HG02870 (cell line): ENCODE measurements around the gene MECR.

Experiments used
- ATAC-seq: cut with Tn5 transposase; IDR thresholded peaks from one replicate; pipeline ENCODE4 v1.9.1; 2021; ENCODE audit warnings: mild to moderate bottlenecking, moderate library complexity; ENCODE audit not compliant: unreplicated experiment

MECR gene, protein sequence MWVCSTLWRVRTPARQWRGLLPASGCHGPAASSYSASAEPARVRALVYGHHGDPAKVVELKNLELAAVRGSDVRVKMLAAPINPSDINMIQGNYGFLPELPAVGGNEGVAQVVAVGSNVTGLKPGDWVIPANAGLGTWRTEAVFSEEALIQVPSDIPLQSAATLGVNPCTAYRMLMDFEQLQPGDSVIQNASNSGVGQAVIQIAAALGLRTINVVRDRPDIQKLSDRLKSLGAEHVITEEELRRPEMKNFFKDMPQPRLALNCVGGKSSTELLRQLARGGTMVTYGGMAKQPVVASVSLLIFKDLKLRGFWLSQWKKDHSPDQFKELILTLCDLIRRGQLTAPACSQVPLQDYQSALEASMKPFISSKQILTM

DNA sequence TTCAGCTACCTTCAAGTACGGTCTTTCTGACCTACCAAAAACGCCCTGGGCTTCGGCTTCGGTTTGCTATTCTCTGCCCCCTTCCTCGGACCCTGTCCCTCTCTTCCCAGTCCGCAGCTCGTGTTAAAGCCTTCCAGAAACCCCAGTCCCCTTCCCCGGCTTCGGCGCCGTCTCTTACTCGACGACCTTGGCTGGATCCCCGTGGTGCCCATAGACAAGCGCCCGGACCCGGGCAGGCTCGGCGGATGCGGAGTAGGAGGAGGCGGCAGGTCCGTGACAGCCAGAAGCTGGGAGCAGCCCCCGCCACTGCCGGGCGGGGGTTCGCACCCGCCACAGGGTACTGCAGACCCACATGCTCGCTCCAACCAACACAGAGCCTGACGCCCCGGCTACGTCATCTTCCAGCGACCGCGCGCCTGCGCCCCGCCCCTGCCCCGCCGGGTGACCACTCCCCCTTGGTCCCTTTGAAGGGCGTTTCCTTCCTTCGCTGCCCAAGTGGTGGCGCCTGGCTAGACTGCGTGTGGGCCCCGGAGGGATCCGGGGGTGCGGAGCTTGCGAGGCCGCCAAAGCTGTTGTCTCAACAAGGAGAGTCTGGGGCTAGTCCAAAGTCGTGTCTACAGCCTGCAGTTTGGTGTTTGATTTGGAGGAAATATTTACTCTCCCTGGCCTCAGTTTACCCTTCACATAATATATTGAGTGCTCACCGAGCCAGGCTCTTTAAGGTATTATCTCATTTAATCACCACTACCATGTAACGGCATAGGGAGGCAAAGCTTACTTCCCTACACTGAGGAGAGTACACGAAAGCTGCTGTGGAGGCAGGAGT is at the start of gene MECR:
TSS of gene MECR (minus strand) at position 382 of the 826 bp plus-strand sequence. CDS start at position 354, 28 bp downstream.
- no peak for ATAC-seq

DNA sequence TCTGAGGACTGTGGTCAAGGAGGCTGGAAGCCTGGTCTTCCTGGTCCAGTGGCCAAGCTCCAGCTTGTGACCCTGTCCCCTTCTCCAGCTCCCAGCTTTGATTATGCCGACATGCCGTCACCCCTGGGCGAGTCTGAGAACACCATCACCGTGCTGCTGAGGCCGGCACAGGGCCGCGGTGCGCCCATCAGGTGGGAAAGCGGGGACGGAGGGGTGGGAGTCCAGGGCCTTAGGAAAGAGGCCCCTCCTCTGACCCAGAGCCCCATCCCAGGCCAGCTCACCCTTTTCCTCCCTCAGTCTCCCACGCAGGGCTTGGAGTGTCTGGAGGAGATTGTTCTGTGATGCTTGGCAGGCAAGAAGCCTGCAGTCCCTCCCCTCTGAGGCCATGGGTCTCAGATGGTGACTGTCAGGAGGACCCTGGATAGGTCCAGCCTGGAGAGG is 49.2 kb upstream of the MECR start:
- no peak for ATAC-seq

DNA sequence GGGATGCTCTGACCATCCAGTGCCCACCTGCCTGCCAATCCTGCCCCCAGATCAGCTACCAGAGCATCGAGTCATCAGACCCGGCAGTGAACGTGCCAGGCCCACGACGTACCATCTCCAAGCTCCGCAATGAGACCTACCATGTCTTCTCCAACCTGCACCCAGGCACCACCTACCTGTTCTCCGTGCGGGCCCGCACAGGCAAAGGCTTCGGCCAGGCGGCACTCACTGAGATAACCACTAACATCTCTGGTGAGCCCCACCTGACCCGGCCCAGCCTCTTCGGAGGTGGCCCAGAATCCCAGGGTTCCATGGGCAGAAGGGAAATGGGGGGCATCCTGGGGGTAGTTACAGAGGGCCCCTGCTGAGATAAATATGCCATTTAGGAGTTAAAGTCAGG is 48.7 kb upstream of the MECR start:
- ATAC-seq, result no peak

DNA sequence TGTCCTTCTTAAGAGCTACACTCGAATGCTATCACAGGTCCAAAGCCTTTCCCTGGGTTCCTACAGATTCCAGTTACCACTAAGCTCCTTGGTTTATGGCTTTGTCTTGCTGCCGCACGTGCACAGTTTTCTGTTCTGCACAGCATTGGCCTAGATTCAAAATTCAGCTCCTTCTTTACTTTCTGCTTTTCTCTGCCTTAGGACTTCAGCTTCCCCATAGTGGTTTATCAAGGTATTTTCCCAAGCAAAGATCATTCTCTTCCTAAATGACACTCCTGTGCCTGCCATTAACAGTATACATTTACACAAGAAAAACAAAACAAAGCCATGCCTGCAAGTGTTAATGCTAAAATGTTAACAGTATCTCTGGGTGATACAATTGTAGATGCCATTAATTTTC is 47.4 kb upstream of the MECR start:
- ATAC-seq, result no peak

DNA sequence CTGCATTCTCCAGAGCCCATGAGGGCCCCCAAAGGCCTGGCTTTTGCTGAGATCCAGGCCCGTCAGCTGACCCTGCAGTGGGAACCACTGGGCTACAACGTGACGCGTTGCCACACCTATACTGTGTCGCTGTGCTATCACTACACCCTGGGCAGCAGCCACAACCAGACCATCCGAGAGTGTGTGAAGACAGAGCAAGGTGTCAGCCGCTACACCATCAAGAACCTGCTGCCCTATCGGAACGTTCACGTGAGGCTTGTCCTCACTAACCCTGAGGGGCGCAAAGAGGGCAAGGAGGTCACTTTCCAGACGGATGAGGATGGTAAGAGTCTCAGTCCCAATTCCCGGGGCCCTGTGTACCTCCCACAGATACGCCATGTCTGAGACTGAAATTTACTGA is 44.7 kb upstream of the MECR start:
- no peak for ATAC-seq

DNA sequence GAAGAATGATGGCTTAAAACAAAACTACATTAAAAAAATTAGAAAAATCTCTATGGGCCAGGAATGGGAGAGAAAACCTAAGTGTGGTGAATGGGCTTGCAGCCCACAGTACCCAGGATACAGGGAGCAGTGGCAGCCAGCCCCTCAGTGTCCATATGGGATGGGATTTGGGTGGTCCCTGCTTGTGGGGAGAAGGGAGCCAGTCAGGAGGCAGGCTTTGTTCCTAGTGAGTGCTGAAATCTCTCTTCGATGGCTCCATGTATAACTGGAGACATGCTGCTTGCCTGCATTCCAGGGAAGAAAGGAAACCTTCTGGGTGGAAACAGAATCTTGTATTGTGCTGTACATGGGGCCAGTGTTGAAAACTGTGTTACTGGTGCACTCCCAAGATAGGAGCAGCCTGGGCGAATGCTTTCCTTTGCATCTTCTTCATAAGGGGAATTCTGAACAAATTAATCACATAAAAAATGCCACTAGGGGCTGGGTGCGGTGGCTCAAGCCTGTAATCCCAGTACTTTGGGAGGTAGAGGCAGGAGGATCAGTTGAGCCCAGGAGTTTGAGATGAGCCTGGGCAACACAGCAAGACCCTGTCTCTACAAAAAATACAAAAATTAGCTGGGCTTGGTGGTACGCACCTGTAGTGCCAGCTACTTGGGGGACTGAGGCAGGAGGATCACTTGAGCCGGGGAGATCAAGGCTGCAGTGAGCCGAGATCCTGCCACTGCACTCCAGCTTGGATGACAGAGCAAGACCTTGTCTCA is 41.6 kb upstream of the MECR start:
- no peak for ATAC-seq

DNA sequence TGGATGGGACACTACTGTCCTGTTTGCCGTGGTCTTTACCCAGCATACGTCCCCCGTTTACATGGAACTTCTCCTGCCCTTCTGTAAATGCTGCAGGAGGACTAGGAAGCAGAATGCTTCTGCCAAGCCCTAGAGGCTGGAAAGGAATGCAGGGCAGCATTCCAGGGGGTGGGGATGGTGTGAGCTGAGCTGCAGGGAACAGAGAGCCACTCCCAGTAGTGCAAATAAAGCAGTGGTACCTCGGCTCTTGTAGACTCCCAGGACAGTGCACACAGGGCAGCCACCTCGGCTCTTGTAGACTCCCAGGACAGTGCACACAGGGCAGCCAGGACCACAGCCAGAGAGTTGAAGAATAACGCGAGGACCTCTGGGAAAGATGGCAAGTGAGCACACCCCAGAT is 41.0 kb upstream of the MECR start:
- ATAC-seq, result no peak

DNA sequence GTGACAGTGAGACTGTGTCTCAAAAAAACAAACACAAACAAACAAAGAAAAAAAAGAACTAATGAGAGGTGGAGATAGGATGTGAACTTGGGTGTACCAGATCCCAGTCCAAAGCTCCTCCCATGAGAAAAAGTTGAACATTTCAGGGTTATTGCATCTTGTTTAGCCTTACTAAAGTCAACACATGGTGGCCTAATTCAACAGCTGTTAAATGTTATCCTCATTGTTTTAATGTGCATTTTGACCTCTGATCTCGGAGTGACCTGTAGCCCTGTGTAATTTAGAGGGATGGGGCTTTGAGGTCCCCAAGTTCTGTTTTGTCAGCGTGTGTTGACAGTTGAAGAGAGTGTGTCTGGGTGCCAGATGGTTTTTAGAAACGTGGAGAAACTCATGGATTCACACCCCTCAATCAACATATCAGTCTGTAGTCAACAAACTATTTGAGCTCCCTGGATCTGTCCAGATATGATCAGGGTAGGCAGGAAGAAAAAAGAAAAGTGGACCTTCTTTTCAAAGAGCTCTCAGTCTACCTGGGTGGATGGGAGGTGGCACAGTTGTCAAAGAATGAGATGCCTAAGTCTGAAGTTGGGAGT is 40.3 kb upstream of the MECR start:
- ATAC-seq, result no peak

DNA sequence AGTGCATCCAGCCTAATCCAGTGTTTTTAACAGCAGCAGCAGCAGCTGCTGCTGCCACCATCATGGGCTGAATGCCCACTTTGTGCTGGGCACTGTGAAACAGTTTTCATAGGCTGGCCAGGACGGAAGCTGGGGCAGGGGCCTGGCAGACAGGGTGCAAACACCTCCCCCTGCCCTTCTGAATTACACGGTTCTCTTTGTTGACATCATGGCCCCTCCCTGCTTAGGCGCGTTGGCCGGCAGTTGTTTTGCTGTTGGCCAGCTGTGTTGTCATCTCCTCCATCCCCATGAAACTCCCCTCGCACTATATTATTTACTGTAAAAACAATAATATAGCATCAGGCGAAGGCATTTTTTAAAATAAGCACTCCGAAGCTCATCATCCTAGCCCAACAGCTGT is 38.6 kb upstream of the MECR start:
- ATAC-seq, result no peak

DNA sequence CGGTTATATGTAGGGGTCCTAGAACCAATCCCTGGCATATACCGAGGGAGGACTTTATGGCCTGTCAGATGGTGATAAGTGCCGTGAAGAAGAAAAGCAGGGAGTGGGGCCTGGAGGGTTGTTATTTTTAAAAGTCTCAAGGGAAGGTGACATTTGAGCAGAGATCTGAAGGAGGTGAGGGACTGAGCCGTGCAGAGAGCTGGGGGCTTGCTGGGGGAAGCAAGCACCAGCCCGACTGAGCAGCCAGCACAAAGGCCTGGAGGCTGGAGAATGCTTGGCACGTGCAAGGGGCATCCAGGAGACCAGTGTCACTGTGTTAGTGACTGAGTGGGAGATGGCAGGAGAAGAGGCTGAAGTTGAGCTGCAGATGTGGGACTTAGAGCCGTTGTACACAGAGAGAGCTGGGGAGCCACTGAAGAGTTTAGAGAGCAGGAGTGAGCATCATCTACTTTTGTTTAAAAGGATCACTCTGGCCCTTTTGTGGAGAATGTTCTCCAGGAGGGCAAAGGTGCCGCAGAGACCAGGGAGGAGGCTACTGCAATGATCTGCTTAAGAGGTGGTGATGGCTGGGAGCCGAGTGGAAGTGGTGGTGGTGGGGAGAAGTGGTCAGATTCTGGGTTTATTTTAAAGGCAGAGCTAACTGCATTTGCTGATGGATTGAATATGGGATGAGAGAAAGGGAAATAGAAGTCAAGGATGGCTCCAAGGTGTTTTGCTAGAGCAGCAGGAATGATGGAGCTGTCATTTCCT is 36.8 kb upstream of the MECR start:
- ATAC-seq, result no peak

DNA sequence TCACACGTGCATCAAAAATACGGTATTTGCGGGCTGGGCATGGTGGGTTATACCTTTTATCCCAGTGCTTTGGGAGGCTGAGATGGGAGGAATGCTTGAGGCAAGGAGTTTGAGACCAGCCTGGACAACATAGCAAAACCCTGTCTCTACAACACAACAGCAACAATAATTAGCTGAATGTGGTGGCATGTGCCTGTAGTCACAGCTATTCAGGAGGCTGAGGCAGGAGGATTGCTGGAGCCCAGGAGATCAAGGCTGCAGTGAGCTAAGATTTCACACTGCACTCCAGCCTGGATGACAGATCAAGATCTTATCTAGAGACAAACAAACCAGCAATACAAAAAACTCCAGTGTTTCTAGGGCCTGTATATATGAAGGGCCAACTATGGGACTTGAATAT is 36.2 kb upstream of the MECR start:
- ATAC-seq, result no peak

DNA sequence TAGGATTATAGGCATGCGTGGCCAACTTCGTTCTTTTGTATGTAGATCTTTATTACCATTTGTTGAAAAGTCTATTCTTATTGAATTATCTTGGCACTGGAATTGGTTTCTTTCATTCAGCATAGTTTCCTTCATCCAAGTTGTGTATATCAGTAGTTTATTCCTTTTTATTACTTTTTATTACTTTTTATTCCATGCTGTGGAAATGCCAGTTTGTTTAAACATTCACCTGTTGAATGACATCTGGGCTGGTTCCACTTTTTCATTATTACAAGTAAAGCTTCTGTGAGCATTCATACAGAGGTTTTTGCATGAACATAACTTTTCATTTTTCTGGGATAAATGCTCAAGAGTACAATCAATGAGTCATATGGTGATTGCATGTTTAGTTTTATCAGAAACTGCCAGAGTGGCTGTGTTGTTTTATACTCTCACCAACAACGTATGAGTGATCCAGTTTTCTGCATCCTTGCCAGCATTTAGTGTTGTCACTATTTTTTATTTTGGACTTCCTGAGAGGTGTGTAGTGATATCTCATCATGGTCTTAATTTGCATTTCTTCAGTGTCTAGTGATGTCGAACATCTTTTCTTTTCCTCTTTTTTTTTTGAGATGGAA is 34.1 kb upstream of the MECR start:
- no peak for ATAC-seq

DNA sequence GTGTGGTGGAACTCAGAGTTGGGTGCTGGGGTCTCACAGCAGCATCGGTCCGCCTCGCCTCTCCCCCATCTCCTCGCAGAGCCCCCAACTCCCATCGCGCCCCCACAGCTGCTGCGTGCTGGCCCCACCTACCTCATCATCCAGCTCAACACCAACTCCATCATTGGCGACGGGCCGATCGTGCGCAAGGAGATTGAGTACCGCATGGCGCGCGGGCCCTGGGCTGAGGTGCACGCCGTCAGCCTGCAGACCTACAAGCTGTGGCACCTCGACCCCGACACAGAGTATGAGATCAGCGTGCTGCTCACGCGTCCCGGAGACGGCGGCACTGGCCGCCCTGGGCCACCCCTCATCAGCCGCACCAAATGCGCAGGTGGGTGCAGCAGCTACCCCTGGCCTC is 29.8 kb upstream of the MECR start:
- no peak for ATAC-seq

DNA sequence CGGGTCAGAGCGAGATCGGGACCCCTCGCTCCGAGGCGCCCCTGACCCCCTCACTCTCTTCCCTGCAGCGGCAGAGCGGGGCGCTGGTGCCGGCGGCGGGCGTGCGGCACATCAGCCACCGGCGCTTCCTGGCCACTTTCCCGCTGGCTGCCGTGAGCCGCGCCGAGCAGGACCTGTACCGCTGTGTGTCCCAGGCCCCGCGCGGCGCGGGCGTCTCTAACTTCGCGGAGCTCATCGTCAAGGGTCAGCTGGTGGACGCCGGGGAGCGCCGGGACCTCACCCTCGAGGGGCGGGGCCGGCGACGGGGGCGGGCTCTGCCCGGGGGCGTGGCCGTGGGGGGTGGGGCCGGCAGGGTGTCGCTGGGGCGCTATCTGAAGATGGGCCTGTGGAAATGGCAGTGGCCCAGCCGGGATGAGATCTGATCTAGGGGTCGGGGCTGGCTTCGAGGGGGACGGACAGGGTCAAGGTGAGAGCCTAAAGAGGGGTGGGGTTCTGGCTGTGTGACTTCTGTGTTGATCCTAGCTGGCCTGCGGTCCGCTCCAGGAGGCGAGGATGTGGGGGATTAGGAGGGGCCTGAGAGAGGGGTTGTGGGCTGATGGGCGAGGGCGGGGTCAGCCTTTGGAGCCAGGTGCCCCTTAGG is 29.2 kb upstream of the MECR start:
- no peak for ATAC-seq

DNA sequence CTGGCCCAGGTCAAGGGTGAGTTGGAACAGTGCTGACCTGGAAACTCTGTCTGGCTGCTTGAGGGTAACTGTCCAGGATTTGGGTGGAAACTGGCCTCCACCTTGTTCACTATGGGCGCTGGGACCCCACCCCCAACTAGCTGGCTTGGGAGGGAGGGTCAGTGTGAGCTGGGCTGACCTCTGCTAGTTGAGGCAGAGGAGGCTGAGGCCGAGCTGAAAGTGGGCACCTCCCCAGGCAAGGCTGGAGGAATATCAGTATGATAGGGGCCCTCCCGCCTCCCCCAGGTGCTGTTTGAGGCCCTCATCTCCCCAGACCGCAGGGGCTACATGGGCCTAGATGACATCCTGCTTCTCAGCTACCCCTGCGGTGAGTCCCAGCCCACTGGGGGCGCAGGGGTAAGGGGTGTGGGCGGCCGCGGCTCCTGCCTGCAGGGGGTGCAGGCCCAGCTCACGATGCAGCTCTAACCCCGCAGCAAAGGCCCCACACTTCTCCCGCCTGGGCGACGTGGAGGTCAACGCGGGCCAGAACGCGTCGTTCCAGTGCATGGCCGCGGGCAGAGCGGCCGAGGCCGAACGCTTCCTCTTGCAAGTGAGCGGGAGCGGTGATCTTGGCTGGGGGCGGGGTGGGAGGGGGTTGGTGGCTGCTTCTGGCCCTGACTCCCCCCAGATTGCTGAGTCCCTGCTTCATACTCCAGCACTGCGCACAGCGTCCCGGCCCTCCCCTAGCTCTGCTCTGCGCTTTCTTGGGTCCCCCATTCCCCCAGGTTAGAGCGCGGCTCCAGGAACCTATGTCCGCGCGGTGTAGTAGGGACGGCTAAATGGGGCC is 28.5 kb upstream of the MECR start:
- ATAC-seq, result no peak

DNA sequence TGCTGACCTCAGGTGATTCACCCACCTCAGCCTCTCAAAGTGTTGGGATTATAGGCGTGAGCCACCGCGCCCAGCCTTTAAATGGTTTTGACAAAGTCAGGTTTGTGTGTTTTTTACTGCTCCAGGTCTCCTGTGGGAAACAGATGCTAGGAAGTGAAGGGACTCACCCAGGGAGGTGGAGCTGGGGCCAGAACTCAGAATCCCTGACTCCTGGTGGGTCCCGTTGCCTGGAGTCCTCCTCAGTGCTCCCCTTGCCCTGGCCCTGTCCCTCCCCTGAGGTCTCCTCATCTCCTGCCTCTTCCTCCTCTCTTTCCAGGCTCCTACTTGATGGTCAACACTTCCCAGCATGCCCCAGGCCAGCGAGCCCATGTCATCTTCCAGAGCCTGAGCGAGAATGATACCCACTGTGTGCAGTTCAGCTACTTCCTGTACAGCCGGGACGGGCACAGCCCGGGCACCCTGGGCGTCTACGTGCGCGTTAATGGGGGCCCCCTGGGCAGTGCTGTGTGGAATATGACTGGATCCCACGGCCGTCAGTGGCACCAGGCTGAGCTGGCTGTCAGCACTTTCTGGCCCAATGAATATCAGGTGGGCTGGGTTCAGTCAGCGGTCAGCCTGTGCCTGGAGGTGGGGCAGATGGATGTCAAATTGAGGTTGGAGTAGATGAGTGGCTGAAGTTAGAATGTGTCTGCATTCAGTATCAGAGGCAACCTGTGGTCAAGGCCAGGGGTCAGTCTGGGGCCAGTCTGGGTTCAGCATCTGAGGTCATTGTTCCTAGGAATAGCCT is 27.6 kb upstream of the MECR start:
- no peak for ATAC-seq

DNA sequence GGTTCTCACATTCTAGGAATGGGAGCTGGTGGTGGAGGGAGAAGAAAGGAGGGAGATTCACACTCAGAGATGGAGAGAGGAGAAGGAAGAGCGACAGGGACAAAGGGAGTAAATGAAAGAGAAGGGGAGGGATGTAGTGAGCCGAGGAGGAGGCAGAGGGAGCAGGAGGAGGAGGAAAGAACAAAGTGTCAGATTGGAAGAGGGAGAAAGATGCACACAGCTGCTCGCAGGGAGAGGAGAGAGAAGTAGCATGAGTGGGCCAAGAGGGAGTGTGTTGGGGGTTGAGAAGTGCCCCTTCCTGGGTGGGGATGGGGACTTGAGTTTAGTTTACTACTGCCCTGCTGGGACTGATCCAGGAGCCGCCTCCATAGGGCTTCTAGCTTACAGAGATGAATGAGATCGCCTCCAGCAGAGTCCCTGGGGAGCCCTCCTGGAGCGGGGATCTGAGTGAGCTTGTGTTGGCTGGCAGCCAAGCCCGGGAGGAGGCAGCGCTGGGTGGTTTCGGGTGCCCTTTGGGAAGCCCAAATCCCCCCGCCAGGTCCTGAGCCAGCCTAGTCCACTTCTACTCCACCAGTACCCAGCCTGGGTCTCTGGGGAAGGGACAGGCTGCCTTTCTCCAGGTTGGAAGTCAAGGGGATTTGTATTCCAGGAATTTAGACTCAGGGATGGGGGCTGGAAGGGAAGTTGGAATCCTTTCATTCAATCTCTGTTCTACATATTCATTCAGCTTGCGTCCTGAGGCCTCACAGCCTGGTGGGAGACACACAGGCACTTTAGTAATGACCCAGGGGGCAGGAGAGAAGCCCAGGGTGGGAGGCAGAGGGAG is 26.5 kb upstream of the MECR start:
- no peak for ATAC-seq
